H1 (cell line): Measurements from ENCODE around the gene UTP3. TPM values are rescaled to one million over a fixed set of nuclear protein-coding genes. Genes with fewer than 3 reads are reported as not detected.

Experiments used
- CTCF ChIA-PET: fragments of 300-600 bp; sonication (Branson Sonifier 250); formaldehyde crosslinking; loops from one replicate; lab custom pipeline; 2021; ENCODE audit not compliant: partially characterized antibody; lab: Charles Lee
- POLR2A ChIA-PET: fragments of 300-600 bp; sonication (Branson Sonifier 250); formaldehyde crosslinking; loops from one replicate; lab custom pipeline; 2021; ENCODE audit warnings: inconsistent platforms; ENCODE audit not compliant: partially characterized antibody; lab: Charles Lee
- DNase-seq, 2 experiments: peaks; one replicate each; pipeline versions ENCODE4 v3.0.0 to v3.0.0-alpha.2; 2010 to 2022; ENCODE audit warnings: low spot score in 2 of 2, low read depth in 1 of 2, mixed read lengths in 1 of 2
- FAIRE-seq: peaks from 2 replicates; lab custom pipeline; 2011; peaks lifted over from hg19 to GRCh38; lab: Jason Lieb, UNC
- H2AFZ ChIP-seq: 2 replicates; pipeline ENCODE4 v1.8.1; 2012; ENCODE audit warnings: low read length, inconsistent platforms
- H2AK5ac ChIP-seq: 2 replicates; pipeline ENCODE4 v1.6.1; 2013; ENCODE audit warnings: low read depth, low read length
- H2BK120ac ChIP-seq: replicated peaks from 2 replicates; pipeline ENCODE3; 2013; ENCODE audit warnings: low read depth, low read length, inconsistent platforms
- H2BK12ac ChIP-seq: 2 replicates; pipeline ENCODE4 v1.6.1; 2013; ENCODE audit warnings: low read depth, low read length
- H2BK15ac ChIP-seq: 2 replicates; pipeline ENCODE4 v1.6.1; 2013; ENCODE audit warnings: low read length
- H2BK20ac ChIP-seq: 2 replicates; pipeline ENCODE4 v1.6.1; 2013; ENCODE audit warnings: low read length
- H2BK5ac ChIP-seq: 2 replicates; pipeline ENCODE4 v1.6.1; 2013; ENCODE audit warnings: low read depth, low read length
- H3K14ac ChIP-seq: 2 replicates; pipeline ENCODE4 v1.6.1; 2013; ENCODE audit warnings: inconsistent platforms; ENCODE audit not compliant: insufficient read length
- H3K18ac ChIP-seq: 2 replicates; pipeline ENCODE4 v1.6.1; 2013; ENCODE audit warnings: low read length; ENCODE audit errors: extremely low read depth
- H3K23ac ChIP-seq: 2 replicates; pipeline ENCODE4 v1.6.1; 2013; ENCODE audit warnings: inconsistent platforms; ENCODE audit not compliant: insufficient read length
- H3K23me2 ChIP-seq: 2 replicates; pipeline ENCODE4 v1.6.1; 2013; ENCODE audit warnings: low read depth, low read length
- H3K27ac ChIP-seq: 2 replicates; pipeline ENCODE4 v1.6.1; 2011; ENCODE audit warnings: low read depth, low read length, inconsistent platforms
- H3K27me3 ChIP-seq, 4 experiments: replicated peaks in 1 of 4; 1 replicate in 1 of 4; 2 replicates in 3 of 4; pipeline versions ENCODE4 v1.6.1 to v1.8.1; 2011 to 2013; ENCODE audit warnings: low read length in 3 of 4, mild to moderate bottlenecking in 3 of 4, inconsistent platforms in 2 of 4, mixed read lengths in 2 of 4, moderate library complexity in 1 of 4; ENCODE audit not compliant: control insufficient read depth in 3 of 4, insufficient read depth in 3 of 4; ENCODE audit errors: extremely low read depth in 1 of 4
- H3K36me3 ChIP-seq, 4 experiments: 2 replicates each; pipeline versions ENCODE4 v1.6.1 to v1.8.1; 2011 to 2013; ENCODE audit warnings: mild to moderate bottlenecking in 4 of 4, low read length in 3 of 4, moderate library complexity in 2 of 4, control low read depth in 1 of 4, inconsistent platforms in 1 of 4; ENCODE audit not compliant: insufficient read depth in 4 of 4, control insufficient read depth in 2 of 4
- H3K4ac ChIP-seq: replicated peaks from 2 replicates; pipeline ENCODE3; 2013; ENCODE audit warnings: low read length, low read depth, mixed read lengths, inconsistent platforms; ENCODE audit not compliant: insufficient read length
- H3K4me1 ChIP-seq, 4 experiments: replicated peaks in 1 of 4; 1 replicate in 1 of 4; 2 replicates in 3 of 4; pipeline versions ENCODE4 v1.6.1 to v1.8.1; 2011 to 2013; ENCODE audit warnings: low read length in 3 of 4, inconsistent platforms in 2 of 4, mixed read lengths in 1 of 4; ENCODE audit not compliant: insufficient read depth in 4 of 4, control insufficient read depth in 3 of 4
- H3K4me2 ChIP-seq, 2 experiments: 2 replicates each; pipeline versions ENCODE4 v1.6.1 to v1.8.1; 2011 to 2013; ENCODE audit warnings: low read depth in 2 of 2, low read length in 2 of 2, control low read depth in 1 of 2, inconsistent platforms in 1 of 2, mild to moderate bottlenecking in 1 of 2; ENCODE audit not compliant: insufficient read depth in 1 of 2
- H3K4me3 ChIP-seq, 4 experiments: fragments of 200-600, 300-600 bp in 1 of 4; sonication (generic), shearing (Covaris generic), sonication (Bioruptor Twin) in 1 of 4; 2 replicates each; pipeline versions ENCODE4 v1.5.1 to v1.8.1; 2011 to 2016; ENCODE audit warnings: low read length in 4 of 4, low read depth in 3 of 4, control low read depth in 2 of 4, inconsistent platforms in 2 of 4, mild to moderate bottlenecking in 2 of 4, mixed read lengths in 1 of 4, moderate library complexity in 1 of 4; ENCODE audit not compliant: insufficient read depth in 2 of 4; ENCODE audit errors: extremely low read depth in 1 of 4
- H3K56ac ChIP-seq: replicated peaks from 2 replicates; pipeline ENCODE3; 2013; ENCODE audit warnings: low read depth, mild to moderate bottlenecking, mixed read lengths, low read length, inconsistent platforms; ENCODE audit not compliant: insufficient read length
- H3K79me1 ChIP-seq: 2 replicates; pipeline ENCODE4 v1.6.1; 2013; ENCODE audit warnings: low read depth, low read length, control low read depth
- H3K79me2 ChIP-seq, 2 experiments: 2 replicates each; pipeline versions ENCODE4 v1.6.1 to v1.8.1; 2012 to 2013; ENCODE audit warnings: low read length in 2 of 2, mild to moderate bottlenecking in 2 of 2, inconsistent platforms in 1 of 2; ENCODE audit not compliant: insufficient read depth in 2 of 2, control insufficient read depth in 1 of 2
- H3K9ac ChIP-seq, 4 experiments: replicated peaks in 1 of 4; 1 replicate in 1 of 4; 2 replicates in 3 of 4; pipeline versions ENCODE4 v1.6.1 to v1.8.1; 2011 to 2013; ENCODE audit warnings: low read depth in 3 of 4, low read length in 3 of 4, control low read depth in 2 of 4, mild to moderate bottlenecking in 2 of 4, moderate library complexity in 2 of 4, inconsistent platforms in 1 of 4; ENCODE audit errors: extremely low read depth in 1 of 4
- H3K9me3 ChIP-seq, 2 experiments: 2 replicates each; pipeline versions ENCODE4 v1.6.1 to v1.8.1; 2012 to 2013; ENCODE audit warnings: mild to moderate bottlenecking in 2 of 2, moderate library complexity in 2 of 2, control low read depth in 1 of 2, inconsistent platforms in 1 of 2, low read depth in 1 of 2, low read length in 1 of 2, mixed read lengths in 1 of 2; ENCODE audit not compliant: insufficient read depth in 2 of 2
- H4K20me1 ChIP-seq, 2 experiments: replicated peaks in 1 of 2; 2 replicates each; pipeline versions ENCODE3 to v1.8.1; 2011 to 2013; ENCODE audit warnings: inconsistent platforms in 2 of 2, low read length in 2 of 2, mild to moderate bottlenecking in 1 of 2; ENCODE audit not compliant: insufficient read depth in 2 of 2, control insufficient read depth in 1 of 2
- H4K5ac ChIP-seq: 2 replicates; pipeline ENCODE4 v1.6.1; 2013; ENCODE audit warnings: low read length, low read depth, mixed read lengths, inconsistent platforms; ENCODE audit not compliant: insufficient read length
- H4K8ac ChIP-seq: 2 replicates; pipeline ENCODE4 v1.8.0; 2013; ENCODE audit warnings: mild to moderate bottlenecking, moderate library complexity, low read length, inconsistent platforms; ENCODE audit not compliant: insufficient read depth; ENCODE audit errors: extremely low read depth
- H4K91ac ChIP-seq: replicated peaks from 2 replicates; pipeline ENCODE3; 2013; ENCODE audit warnings: low read length, mixed read lengths, inconsistent platforms; ENCODE audit not compliant: insufficient read length
- BCL11A ChIP-seq, 2 experiments: IDR thresholded peaks; one replicate each; pipeline ENCODE4 v1.6.1; 2011; ENCODE audit warnings: low read depth in 2 of 2, low read length in 2 of 2, mild to moderate bottlenecking in 2 of 2
- CHD2 ChIP-seq: IDR thresholded peaks from 2 replicates; pipeline ENCODE4 v1.6.1; 2012; ENCODE audit warnings: low read length, improper control_type of control experiment
- FOSL1 ChIP-seq: IDR thresholded peaks from 2 replicates; pipeline ENCODE4 v1.6.1; 2011; ENCODE audit warnings: mild to moderate bottlenecking, low read depth, low read length, moderate library complexity; ENCODE audit not compliant: insufficient read depth
- KDM4A ChIP-seq: IDR thresholded peaks from one replicate; pipeline ENCODE4 v1.7.1; 2012; ENCODE audit warnings: low read depth, mild to moderate bottlenecking, moderate library complexity, low read length, inconsistent platforms; ENCODE audit not compliant: severe bottlenecking
- POLR2A ChIP-seq, 2 experiments: IDR thresholded peaks; 1 replicate in 1 of 2; 2 replicates in 1 of 2; pipeline ENCODE4 v1.6.1; 2011; ENCODE audit warnings: low read depth in 2 of 2, low read length in 2 of 2, mild to moderate bottlenecking in 2 of 2; ENCODE audit errors: control extremely low read depth in 1 of 2
- RXRA ChIP-seq: IDR thresholded peaks from 2 replicates; pipeline ENCODE4 v1.6.1; 2011; ENCODE audit warnings: low read depth, mild to moderate bottlenecking, low read length, moderate library complexity; ENCODE audit not compliant: insufficient read depth
- SAP30 ChIP-seq: fragments of 300-600 bp; sonication (generic); IDR thresholded peaks from 2 replicates; pipeline ENCODE4 v1.7.1; 2012; ENCODE audit warnings: low read length, moderate library complexity, mild to moderate bottlenecking, inconsistent platforms; ENCODE audit not compliant: insufficient read depth, insufficient replicate concordance
- TAF1 ChIP-seq: IDR thresholded peaks from 2 replicates; pipeline ENCODE4 v1.6.1; 2011; ENCODE audit warnings: mild to moderate bottlenecking, low read depth, low read length
- WGBS, 2 experiments: shearing (Covaris generic) in 1 of 2; methylation state at CpG; one replicate each; pipeline versions ENCODE4 v1.1.6 to v1.1.7; 2013 to 2015; ENCODE audit warnings: low lambda C conversion rate in 2 of 2, mixed read lengths in 2 of 2, inconsistent platforms in 1 of 2, low coverage in 1 of 2, missing lambda C conversion rate in 1 of 2; ENCODE audit not compliant: insufficient replicate concordance in 2 of 2, insufficient coverage in 1 of 2, insufficient read length in 1 of 2; ENCODE audit errors: extremely low coverage in 1 of 2, missing lambda C conversion rate in 1 of 2; 5-methylcytosine and 5-hydroxymethylcytosine counted together
- polyA plus RNA-seq, 7 experiments: library from polyadenylated mRNA; depleted of rRNA in 3 of 7; stranded (reverse) in 5 of 7; unstranded in 2 of 7; fragments of >200 nt in 5 of 7; fragments of 200-250 nt in 2 of 7; gene quantifications; 1 replicate in 5 of 7; 2 replicates in 1 of 7; 4 replicates in 1 of 7; pipeline versions ENCODE4 v1.2.1 to v1.2.3, GENCODE V29; 2011 to 2013; ENCODE audit warnings: missing spikeins in 2 of 7, mixed read lengths in 2 of 7
- total RNA-seq: library from RNA; stranded (reverse); fragmentation: NEBNext Ultra II Directional; extraction: Animal tissue kit (Norgen Biotek cat#: 25700); gene quantifications from 2 replicates; pipeline ENCODE4 v1.2.1, GENCODE V29; 2021

The UTP3 gene
- total and polyA plus RNA-seq, 2 of the 8 experiments (the other 6 are each of a cell fraction or from before 2014, with no cell fraction given), result 11.2 to 51.3 TPM

GRCh38 chr4:70734168-70734954 is 46.0 kb downstream of the UTP3 start:
- Histone ChIP-seq H3K23me2 (no peaks in the 10 kb centered on the region), H4K20me1 (no peaks in the 10 kb centered on the region), H3K27ac (no peak overlapping the region), H2BK20ac (no peak overlapping the region), H3K23ac (no peak overlapping the region), H2BK15ac (no peak overlapping the region), H3K9ac (no peak overlapping the region; a peak in 1 of 7 replicates), H4K91ac (no peak overlapping the region), H2BK5ac (no peak overlapping the region), H2AK5ac (no peak overlapping the region), H3K79me1 (no peaks in the 10 kb centered on the region), H2BK12ac (no peak overlapping the region), H2BK120ac (no peak overlapping the region), H3K4me1 (peaks cover 0 to 3% (median 0%) of the 10 kb centered on the region in 4 experiments; a peak in 1 of 7 replicates), H4K5ac (no peak overlapping the region), H3K4me2 (no peak overlapping the region), H3K9me3 (no peaks in the 10 kb centered on the region), H3K56ac (no peak overlapping the region), H3K27me3 (no peaks in the 10 kb centered on the region), H3K4me3 (no peak overlapping the region), H3K18ac (no peak overlapping the region), H3K4ac (no peak overlapping the region), H2AFZ (no peak overlapping the region), H3K14ac (no peak overlapping the region), H4K8ac (no peak overlapping the region), H3K79me2 (no peaks in the 10 kb centered on the region), H3K36me3 (no peaks in the 10 kb centered on the region)
- WGBS, 2 experiments, result 85% methylated on average over 5 of the region's 5 CpGs; no CpG with 5 or more reads in 1 of the 2 experiments
- no peak for DNase-seq
- ChIA-PET CTCF (interaction anchor here (0.7 to 5.3 kb wide), 13 partner anchors 11 to 276 kb away, joined by 3 to 32 read pairs (median 7); partner anchors contain the start of gene RUFY3), POLR2A (interaction anchor here (1.9 kb wide), 1 partner anchor 9 kb away, joined by 5 read pairs; no protein-coding TSS in a partner anchor)
- FAIRE-seq, result no peak
- TF ChIP-seq KDM4A, result no peak
- no peak for TF ChIP-seq TAF1
- TF ChIP-seq CHD2, result no peak
- no peak for TF ChIP-seq FOSL1
- no peak for TF ChIP-seq SAP30
- no peak for TF ChIP-seq POLR2A (IDR thresholded peaks at IDR 0.05; ENCODE audit: control extremely low read depth in 1 of 2, low read depth in 2 of 2, low read length in 2 of 2)
- TF ChIP-seq RXRA, result no peak
- no peak for TF ChIP-seq BCL11A (IDR thresholded peaks at IDR 0.05; ENCODE audit: low read depth in 2 of 2, low read length in 2 of 2)
